Omental fat pad (tissue), 4 donors: ENCODE measurements around the gene CRTC3. TPM values are rescaled to one million over a fixed set of nuclear protein-coding genes. Genes with fewer than 3 reads are reported as not detected.

Source experiments
- ATAC-seq: fragments of 150-250 bp; one replicate; pipeline ENCODE4 v1.9.1; 2016; ENCODE audit warnings: mild to moderate bottlenecking, moderate library complexity; ENCODE audit not compliant: low FRiP score
- DNase-seq: peaks from one replicate; pipeline ENCODE4 v3.0.0-alpha.2; 2019; ENCODE audit warnings: low spot score
- CTCF ChIP-seq, 3 donors: fragments of 450-650 bp; IDR thresholded peaks; one replicate each; pipeline ENCODE4 v1.5.1; 2016 to 2017; ENCODE audit warnings: antibody characterized with exemption in 3 of 3, mild to moderate bottlenecking in 3 of 3, moderate library complexity in 2 of 3
- total RNA-seq, 4 donors: library from RNA; depleted of rRNA; stranded (reverse); fragments of >200 nt; gene quantifications; one replicate each; pipeline ENCODE4 v1.1.0, GENCODE V29; 2016

The CRTC3 gene
- total RNA-seq, 4 donors from 2014 or later, result 31.5 to 52.8 (median 44.3) TPM

GRCh38 chr15:90598031-90598577, 68.4 kb downstream of the CRTC3 start:
- TF ChIP-seq CTCF (IDR thresholded peaks at IDR 0.05), result no peak
- ATAC-seq, result no peak
- DNase-seq, result no peak

- TF ChIP-seq CTCF (IDR thresholded peaks at IDR 0.05), result no peak
- DNase-seq, result no peak
Observed at GRCh38 chr15:90598679-90599078, 69.0 kb downstream of the CRTC3 start.

GRCh38 chr15:90599116-90599515, 69.4 kb downstream of the CRTC3 start:
- TF ChIP-seq CTCF (IDR thresholded peaks at IDR 0.05), result no peak
- DNase-seq (no peak), ATAC-seq (no peak)

More at GRCh38 chr15:90598679-90599078, 69.0 kb downstream of the CRTC3 start:
- ATAC-seq, result no peak

GRCh38 chr15:90599644-90600043, 69.9 kb downstream of the CRTC3 start:
- peak; percentile 3 for ATAC-seq
- no peak for TF ChIP-seq CTCF (IDR thresholded peaks at IDR 0.05)

GRCh38 chr15:90600954-90601353, 71.2 kb downstream of the CRTC3 start:
- DNase-seq, result no peak
- no peak for TF ChIP-seq CTCF (IDR thresholded peaks at IDR 0.05)
- ATAC-seq, result no peak

More at GRCh38 chr15:90599644-90600043, 69.9 kb downstream of the CRTC3 start:
- DNase-seq, result no peak

GRCh38 chr15:90603893-90604292, 74.2 kb downstream of the CRTC3 start:
- DNase-seq (no peak), ATAC-seq (no peak)
- TF ChIP-seq CTCF (IDR thresholded peaks at IDR 0.05), result no peak

- ATAC-seq (no peak), DNase-seq (no peak)
- TF ChIP-seq CTCF (IDR thresholded peaks at IDR 0.05), result no peak
Observed at GRCh38 chr15:90606641-90607040, 76.9 kb downstream of the CRTC3 start.
